Activated effector memory CD4-positive, alpha-beta T cell treated with anti-CD3 and anti-CD28 coated beads, Interleukin-2, amount 50 U/mL, for 16 hours (primary cell): ENCODE data around the gene GPR55.

Experiments used
- DNase-seq: peaks from one replicate; pipeline ENCODE4 v3.0.0-alpha.2; 2020

GPR55 gene

DNA sequence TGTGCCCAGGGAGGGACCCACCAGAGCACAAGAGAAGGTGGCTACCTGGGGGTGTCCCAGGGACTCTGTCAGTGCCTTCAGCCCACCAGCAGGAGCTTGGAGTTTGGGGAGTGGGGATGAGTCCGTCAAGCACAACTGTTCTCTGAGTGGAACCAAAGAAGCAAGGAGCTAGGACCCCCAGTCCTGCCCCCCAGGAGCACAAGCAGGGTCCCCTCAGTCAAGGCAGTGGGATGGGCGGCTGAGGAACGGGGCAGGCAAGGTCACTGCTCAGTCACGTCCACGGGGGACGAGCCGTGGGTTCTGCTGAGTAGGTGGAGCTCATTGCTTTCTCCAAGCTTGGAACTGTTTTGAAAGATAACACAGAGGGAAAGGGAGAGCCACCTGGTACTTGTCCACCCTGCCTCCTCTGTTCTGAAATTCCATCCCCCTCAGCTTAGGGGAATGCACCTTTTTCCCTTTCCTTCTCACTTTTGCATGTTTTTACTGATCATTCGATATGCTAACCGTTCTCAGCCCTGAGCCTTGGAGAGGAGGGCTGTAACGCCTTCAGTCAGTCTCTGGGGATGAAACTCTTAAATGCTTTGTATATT is 46.3 kb downstream of the GPR55 start:
- DNase-seq, result peak; percentile 30

DNA sequence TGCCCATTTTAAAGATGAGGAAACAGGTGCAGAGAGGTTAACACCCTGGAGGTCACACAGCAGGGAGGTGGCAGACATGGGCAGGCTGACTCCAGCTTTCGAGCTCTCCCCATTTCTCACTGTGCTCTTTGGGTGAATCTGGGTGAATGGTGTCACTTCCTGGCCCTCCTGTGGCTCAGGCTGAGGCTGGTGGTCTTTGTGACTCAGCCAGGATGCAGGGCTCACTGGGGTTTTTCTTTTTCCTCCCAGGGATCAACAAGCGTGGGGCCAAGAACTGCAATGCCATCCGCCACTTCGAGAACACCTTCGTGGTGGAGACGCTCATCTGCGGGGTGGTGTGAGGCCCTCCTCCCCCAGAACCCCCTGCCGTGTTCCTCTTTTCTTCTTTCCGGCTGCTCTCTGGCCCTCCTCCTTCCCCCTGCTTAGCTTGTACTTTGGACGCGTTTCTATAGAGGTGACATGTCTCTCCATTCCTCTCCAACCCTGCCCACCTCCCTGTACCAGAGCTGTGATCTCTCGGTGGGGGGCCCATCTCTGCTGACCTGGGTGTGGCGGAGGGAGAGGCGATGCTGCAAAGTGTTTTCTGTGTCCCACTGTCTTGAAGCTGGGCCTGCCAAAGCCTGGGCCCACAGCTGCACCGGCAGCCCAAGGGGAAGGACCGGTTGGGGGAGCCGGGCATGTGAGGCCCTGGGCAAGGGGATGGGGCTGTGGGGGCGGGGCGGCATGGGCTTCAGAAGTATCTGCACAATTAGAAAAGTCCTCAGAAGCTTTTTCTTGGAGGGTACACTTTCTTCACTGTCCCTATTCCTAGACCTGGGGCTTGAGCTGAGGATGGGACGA is 47.1 kb downstream of the GPR55 start:
- peak; percentile 59 for DNase-seq

DNA sequence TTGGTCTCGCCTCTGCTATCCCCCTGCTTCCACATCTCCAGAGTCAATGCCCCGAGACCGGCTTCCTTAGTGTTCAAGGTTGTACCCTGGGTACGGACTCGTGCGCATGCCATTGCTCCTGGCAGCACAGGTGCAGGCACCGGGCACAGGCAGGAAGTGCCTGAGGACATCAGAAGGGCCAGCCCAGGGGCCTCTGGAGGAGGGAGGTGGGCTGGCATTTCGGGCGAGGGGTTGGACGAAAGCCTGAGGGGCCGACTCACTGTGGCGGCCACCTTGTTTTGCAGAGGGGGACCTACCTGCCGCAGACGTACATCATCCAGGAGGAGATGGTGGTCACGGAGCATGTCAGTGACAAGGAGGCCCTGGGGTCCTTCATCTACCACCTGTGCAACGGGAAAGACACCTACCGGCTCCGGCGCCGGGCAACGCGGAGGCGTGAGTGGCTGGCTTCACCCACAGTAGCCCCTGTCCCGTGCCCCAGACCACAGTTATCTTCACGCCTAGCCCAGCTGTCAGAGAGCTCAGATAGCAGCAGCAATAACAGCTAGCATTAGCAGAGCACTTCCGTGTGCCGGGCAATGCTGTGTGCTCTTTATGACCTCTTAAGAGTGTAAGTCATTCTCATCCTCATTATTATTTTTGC is 47.8 kb downstream of the GPR55 start:
- peak; percentile 60 for DNase-seq

DNA sequence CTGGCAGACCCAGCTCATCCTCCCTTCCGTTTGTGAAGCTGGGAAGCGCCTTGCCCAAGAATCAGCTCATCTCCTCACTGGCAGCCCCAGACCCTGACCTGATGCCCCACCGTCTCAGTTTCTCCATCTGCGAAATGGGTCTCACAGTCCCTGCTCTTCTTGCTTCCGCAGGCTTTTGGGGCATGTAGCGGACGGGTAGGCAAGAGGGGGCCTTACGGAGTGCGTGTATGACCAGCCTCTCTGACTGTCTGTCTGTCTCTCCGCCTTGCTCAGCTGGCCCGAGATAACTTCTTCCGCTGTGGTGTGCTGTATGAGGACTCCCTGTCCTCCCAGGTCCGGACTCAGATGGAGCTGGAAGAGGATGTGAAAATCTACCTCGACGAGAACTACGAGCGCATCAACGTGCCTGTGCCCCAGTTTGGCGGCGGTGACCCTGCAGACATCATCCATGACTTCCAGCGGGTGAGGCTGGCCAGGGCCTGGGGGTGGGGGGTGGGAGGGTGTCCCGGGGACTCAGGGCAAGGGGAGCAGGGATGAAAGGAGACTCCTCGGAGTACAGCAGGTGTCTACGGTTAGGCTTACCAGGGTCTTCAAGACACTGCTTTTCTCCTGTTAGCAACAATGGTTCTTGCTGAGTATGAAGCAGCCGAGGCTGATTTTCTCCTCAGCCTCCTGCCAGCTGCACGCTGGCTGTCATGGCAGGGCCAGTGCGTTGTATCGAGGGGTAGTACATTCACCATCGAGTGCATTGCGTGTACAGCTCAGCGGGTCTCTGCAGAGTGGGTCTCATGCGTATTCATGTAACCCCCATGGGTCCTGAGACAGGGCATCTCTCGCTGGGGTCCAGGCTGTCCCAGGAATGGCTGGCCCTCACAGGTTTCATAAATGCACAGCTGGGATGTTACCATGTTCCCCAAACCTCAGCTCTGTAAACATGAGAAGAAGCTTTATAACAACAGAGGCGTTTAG is 49.4 kb downstream of the GPR55 start:
- DNase-seq, result peak; percentile 45

DNA sequence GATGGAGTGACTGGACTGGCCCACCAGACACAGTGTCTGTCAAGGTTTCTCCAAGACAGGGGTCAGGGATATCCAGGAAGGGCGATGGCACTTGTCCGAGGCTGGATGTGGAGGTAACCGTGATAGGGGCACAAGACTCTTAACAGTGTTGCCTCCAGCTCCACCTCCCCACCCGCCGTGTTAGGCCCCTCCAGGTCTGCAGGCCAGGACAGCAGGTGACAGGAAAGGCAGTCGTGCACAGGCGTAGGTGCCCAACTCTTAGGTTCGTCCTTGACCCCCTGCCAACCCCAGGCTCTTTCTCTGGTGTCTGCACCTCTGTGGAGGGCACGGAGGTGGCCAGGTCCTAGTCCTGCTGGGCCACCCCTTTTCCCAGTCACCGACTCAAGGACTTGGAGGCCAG is 50.2 kb downstream of the GPR55 start:
- peak; percentile 53 for DNase-seq

DNA sequence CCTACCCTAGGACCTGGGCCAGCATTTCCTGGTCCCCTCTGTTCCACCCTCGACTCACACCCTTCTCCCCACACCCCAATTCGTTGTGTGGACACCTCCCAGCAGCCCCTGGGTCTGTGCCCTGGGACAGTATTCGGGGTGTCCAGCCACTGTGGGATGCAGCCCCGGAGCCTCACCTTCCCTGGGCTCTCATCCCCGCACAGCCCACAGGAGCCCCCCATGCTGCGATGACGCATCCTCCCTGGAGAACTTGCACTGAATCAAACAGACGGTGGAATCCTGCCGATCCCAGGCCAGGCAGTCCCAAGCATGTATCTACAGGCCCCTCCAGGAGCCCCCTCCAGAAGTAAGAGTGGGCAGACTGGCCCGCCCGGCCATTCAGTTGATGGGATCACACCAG is 50.6 kb downstream of the GPR55 start:
- DNase-seq, result peak; percentile 47

DNA sequence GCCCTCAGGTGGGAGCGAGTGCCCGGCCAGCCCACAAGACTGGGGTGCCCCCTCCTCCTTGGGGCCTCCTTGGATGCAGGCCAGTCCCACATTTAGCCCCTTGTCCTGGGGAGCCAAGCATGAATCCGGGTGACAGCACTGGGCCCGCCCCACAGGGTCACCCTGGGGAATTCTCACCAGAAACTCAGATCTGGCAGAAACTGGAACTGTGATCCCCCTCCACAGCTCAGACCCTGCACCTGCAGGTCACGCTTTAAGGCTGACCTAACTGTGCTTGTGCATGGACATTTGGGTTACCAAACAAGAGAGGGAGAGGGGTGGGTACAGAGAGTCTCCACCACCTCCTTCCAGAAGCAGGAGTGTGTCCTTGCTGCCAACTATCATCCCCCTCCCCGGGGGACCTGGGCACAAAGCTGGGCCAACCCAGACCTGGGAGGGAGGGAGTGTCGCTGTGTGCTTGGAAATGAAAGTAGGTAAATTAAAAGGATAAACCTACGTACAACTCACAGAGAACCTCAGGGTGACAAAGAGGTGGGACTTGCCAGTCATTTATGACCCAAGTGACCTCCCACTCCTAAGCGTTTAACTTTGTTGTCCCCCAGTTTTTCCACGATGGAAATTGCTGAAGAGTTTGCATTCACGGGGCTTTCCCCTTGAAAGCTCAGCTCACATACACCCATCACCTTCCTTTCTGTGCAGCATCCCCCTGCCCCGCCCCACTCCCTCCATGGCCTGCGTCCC is 51.2 kb downstream of the GPR55 start:
- DNase-seq, result peak; percentile 61

DNA sequence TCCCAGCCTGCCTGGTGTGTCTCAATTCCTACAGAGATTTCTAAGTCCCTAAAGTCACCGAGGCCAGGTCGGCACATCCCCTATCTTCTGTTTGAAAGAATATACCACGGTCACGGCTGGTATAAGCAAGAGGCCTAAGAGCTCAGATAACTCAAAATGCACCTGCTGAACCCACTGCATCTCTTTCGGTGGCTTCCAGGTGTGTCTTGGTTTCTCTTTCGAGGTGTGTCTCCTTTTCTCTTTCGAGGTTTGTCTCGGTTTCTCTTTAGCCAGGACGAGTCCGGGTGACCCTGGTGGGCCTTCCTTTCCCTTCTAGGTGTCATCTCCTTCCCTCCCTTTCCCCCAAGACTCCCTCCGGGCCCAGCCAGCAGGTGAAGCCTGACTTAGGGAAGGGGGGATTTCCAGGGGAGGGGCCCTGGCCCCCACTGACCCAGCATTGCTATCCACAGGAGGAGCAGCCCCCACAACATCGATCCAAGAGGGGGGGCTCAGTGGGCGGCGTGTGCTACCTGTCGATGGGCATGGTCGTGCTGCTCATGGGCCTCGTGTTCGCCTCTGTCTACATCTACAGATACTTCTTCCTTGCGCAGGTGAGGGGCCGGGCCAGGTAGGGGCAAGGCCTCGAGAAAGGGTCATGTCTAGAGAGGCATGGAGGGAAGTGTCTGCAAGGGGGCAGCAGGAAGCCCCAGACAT is 51.9 kb downstream of the GPR55 start:
- DNase-seq, result peak; percentile 62

DNA sequence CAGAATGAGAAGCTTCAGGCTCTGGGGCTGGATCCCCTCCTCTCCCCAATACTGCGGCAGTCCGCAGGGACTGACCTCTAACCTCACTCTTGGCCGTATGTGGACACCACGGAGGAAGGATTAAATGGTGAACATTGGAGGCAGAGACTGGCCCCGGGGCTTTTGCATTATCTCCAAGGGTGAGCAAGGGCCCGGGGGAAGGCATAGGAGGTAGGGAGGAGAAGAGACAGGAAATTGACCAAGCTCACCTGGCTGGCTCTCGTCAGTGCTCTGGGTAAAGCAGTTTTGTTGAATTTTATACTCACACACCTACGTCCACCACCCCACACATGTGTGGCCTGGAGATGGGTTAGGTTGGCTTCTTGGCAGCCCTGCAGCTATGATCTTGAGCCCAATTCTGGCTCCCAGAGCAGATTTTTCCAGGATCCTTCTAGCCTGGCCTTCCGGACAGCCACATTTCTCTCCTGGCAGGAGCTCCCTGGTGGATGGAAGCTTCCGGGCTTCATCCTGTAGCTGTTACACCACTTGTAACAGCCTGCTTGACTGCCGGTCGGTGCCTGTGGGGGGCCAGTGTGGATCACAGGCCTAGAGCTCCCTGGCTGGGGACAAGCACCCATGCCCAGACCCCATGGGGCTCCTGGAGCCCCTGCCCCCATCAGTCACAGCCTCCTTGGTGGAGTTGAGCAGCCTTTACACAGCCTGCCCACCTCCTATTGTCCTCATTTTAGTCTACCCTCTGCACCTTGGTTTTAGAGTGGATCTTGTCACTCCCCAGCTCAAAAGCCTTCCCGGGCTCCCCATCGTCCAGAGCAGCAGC is 52.7 kb downstream of the GPR55 start:
- DNase-seq, result no peak

DNA sequence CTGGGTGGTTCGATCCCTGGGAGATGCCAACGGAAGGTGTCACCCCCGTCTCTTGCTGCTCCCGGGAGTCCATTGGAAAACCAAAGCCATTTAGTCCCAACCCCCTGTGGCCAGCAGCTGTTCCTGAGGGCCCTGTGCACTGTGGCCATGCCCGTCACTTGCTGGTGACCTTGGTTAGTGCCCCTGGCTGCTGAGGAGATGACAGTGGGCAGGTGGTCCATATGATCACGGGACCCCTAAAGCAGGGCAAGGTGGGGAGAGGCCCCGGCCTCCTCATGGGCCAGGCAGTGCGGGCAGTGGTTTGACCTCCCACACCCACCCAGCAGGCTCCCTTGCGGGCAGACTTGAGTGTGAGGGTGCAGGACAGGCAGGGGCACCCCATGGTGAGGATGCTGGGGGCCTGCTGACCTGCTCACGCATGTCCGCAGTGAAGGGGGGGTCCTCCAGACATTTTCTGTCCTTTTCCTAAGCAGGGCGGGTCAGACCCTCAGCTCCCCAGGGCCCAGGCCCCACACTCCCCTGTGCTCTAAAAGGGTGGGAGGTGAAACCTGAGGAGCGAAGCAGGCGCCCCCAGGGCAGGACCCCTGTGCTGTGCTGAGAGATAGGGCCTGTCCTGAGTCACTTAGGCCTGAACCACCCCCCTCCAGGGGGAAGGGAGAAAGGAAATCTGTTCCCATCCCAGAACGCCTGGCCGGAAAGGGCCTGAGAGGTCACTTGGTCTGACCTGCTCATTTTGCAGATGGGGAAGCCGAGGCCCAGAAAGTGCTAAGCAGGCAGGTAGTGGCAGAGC is 53.5 kb downstream of the GPR55 start:
- peak; percentile 59 for DNase-seq

DNA sequence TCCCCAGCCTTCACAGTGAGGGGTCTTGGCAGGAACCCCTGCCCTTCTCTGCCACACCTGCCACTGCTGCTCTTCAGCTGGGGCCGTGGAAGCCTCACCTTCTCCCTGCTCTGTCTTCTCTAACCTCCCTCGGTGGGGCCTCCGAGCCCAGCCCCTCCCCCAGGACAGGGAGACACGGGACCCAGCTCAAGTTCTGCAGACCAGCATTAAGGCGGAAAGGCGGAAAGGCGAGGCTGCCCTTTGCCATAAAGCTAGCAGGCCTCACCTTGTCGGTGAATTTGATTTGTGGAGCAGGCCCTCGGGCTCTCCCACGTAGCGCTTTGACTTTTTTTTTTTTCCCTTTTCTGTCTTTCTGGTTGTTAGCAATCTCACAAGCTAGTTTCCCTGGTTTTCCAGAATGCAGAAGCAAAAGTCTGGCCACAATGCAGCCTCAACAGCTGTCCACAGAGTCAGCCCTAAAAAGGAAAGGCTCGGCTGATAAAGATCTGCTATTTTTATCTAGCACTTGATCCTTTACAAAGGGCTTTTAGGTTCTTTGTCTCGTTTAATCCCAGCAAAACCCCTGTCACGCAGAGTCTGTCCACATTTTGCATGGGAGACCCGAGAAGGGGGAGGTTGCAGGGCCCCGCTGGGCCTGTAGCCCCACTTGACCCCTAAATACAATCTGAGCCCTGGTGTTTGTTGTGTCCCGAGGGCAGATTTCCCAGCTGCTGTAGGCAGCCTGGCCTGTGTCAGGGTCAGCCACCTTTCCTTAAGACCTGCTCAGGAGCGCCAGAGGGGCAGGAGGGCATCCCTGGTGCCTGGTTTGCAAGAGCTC is 54.3 kb downstream of the GPR55 start:
- peak; percentile 47 for DNase-seq

DNA sequence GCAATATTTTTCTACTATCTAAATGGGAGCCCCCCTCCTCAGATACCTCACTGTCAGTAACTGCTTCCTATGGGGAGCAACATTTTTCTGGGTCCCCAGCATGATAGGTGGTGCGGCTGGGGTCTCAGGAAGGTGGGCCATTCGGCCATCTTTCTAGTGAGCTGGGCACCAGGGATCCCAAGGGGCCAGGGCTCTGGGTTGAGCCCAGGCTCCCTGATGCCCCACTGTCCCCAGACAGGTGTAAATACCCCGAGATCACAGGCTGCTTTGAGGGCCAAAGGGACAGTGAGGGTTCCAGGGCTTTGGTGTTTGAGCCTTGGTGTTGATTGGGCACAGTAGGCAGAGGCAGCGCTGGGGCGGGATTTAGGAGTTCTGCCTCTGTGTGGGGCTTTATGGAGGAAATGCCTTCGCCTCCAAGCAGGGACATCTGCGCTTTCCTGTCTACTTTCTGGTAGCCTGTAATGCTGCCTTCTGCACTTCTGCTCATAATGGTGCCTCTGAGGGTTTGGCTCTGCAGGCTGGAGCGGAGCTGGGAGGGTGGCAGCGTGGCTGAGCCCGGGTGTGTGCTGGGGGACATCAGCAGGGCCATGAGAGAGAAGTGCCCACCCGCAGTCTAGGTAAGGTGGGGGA is 55.0 kb downstream of the GPR55 start:
- peak; percentile 58 for DNase-seq

DNA sequence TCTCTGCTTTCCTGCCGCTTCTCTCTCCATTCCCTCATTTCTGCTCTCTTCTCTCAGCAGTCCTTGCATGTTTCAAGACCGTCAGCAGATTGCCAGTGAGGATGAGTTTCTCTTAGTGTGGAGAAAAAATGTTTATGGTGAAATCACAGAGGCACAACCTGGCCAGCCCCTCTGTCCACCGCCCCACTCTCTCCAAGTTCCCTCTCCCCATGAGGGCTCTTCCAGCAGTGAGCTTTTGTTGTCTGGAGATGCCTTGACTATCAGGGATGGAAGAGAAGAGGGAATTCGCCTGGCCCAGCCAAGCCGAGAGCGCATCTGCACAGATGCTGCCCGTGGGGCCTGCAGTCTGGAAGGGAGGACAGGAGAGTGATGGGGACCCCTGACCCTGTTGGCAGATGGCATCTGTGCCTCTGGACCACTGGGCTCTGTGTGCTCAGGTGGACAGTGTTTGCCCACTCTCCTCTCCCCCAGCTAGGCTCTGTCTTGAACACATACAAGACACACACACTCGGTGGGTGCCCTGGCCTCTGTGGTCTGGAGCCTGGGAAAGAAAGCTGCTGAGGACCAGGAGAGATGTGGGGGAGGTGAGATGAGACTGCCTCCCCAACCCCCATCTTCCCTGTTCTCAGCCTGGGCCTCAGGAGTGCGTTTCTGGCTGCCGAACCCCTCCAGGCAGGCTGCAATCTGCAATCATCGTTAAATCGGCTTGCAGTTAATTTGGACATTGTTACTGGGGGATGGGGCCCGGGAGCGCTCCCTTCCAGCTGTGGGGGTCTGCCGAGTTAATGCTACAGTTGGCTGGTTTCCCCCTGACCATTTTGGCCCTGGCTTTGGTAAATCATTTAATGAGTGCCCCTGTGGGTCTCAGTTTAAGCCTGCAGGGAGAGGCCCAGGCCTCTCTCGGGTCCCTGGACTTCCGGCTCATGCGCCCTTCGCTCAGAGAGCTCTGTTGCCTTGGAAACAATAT is 55.8 kb downstream of the GPR55 start:
- DNase-seq, result peak; percentile 46

DNA sequence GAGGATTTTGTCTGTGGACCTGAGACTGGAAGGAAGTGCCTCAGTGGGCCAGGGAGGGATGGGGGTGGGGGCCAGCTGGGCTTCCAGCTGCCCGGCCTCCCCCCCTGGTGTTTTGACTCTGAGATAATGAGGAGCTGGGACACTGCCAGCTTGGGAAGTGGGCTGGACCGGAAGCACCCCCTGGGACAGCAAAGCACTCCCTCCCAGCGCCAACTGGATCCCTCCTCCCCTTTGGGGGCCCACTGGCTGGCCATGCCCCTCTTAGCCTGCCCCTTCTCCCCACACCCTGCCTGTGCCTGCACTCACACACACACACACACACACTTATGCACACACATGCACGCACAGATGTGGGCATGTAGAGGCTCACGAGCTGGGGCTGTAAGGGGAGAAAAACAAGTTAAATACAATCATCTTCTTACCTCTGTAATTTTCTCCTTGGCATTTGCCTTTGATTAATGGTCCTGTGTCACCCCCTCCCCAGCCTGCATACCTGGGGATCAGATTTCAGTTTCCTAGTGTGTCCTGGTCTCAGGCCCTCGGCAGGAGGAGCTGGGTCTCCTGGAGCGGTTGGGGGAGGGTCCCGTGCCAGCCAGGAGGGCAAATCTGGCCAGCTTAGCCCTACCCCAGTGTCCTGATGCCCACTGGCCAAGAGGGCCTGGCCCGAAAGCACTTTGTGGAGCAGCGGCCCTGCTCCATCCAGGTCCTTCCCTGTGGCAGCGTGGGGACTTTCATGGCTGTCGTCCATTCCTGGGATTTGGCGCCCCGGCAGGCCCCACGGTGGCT is 56.7 kb downstream of the GPR55 start:
- DNase-seq, result peak; percentile 57

DNA sequence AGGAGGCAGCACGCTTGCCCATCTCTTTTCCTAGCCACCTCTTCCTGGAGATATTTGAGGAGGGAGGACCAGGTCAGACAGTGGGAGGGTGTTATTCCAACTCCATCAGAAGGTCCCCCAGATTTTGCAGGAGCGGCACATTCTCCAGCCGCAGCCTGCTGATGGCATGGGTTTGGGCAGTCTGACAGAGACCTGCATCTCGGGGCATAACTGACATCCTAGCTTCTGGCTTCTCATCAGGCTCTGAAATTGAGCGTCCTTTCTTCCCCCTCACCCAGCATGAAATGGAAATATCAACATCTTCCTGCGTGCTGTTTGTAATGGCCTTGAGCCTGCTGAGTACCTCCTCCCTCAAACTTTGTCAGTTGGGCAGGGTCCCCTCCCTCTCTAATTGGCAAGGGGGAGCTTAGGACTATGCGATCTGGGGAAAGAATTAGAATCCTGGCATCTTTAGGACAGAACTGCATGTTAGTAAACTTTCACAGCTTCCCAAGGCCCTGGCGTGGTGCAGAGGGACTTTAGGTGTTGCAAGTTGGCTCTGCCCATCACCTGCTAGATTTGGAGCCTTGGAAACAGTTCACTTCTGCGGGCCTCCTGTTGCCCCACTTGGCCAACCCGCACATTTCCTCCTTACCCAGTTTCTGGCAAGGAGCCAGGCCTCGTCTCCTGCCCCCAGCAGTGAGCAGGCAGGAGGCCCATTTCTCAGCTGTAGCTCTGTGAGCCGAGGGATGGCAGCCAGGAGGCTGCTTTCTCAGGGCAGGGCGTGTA is 58.1 kb downstream of the GPR55 start:
- DNase-seq, result peak; percentile 84
